K562 (cell line): ENCODE results near the gene MMP2.

Experiments
- CREB1 ChIP-seq, 2 experiments: sonication (generic) in 1 of 2; formaldehyde crosslinking in 1 of 2; IDR thresholded peaks; 2 replicates each; pipeline versions ENCODE4 v1.6.1 to v1.8.0; 2012 to 2022; ENCODE audit warnings: inconsistent platforms in 1 of 2, mild to moderate bottlenecking in 1 of 2, missing genetic modification reagents in 1 of 2, moderate library complexity in 1 of 2
- ZKSCAN1 ChIP-seq: fragments of 150-350 bp; IDR thresholded peaks from 2 replicates; pipeline ENCODE4 v1.6.1; 2016; ENCODE audit warnings: low read depth, low read length
- ZNF830 ChIP-seq: fragments of 250-450 bp; sonication (Bioruptor Pico); IDR thresholded peaks from 2 replicates; pipeline ENCODE4 v1.5.0; 2021; ENCODE audit warnings: mild to moderate bottlenecking
- TF ChIP-seq, protein P1 (sequence below): sonication (generic); formaldehyde crosslinking; IDR thresholded peaks from 2 replicates; pipeline ENCODE4 v1.8.0; 2022; ENCODE audit warnings: missing genetic modification reagents, mild to moderate bottlenecking, borderline replicate concordance

DNA sequence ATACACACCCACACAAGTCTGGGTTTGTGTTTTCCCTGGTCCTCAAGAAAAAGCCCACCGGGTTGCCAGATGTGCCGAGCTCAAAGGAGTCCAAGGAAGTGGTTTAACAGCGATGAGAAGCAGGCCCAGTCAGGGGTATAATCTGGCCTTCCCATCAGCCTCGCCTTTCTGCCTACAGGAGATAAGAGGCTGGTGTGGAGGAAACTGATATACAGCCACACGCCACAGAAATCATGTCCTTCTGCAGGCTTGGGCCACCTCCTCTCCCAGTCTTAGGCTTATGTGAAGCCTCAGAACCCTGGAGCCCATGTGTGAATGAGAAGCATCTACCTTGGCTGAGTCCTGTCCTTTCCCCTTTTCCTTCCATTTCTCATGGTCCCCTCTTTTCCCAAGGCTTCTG is 43.6 kb upstream of the MMP2 start:
- TF ChIP-seq CREB1 (IDR thresholded peaks at IDR 0.05) (no peak), CREB1 (CRISPR knock-in tag; IDR thresholded peaks at IDR 0.05) (no peak), ZNF830 (CRISPR knock-in tag) (no peak), ZKSCAN1 (no peak)
- TF ChIP-seq, protein P1, sequence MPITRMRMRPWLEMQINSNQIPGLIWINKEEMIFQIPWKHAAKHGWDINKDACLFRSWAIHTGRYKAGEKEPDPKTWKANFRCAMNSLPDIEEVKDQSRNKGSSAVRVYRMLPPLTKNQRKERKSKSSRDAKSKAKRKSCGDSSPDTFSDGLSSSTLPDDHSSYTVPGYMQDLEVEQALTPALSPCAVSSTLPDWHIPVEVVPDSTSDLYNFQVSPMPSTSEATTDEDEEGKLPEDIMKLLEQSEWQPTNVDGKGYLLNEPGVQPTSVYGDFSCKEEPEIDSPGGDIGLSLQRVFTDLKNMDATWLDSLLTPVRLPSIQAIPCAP (CRISPR knock-in tag): no peak
